ENCODE results near the gene RHBDL3.
"Not testable (repeated sequence)": the region's sequence is repeated elsewhere in the genome, so short reads cannot be mapped to it uniquely, and the experiment has no call there.

The RHBDL3 gene

DNA sequence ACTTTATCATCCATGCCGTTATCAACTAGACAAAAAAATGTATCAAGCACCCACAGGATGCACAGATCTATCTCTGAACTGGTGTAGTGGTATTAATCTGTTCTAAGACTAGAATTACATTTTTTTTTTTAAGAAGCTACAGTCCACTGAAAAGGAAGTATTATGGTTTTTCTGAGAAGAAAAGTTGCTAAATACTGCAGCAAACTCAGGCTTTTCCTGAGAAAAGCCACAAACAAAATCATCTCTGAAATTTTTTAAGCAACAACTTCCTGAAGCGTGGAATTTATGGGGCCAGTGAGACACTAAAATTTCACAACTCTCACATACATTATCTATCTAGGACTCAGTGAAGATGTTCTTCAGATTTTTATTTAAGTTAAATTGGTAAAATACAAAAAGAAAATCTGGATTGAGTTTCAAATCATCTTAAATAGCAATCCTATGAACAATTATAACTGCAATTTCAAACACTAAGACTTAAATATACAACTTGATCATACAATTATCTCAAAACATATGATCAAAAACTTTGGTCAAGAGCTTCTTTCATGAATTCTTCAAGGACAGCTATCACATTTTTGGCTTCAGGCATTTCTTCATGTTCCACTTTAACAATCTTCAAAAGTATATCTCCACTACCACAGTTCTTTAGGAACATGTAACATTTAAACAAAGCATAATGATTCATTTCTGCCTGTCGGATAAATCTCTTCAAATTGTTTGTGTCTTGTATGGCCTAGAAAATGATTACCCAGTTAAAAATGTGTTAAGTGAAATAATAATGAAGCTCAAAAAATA is 65.8 kb downstream of the RHBDL3 start:
- DNase-seq: no peak

DNA sequence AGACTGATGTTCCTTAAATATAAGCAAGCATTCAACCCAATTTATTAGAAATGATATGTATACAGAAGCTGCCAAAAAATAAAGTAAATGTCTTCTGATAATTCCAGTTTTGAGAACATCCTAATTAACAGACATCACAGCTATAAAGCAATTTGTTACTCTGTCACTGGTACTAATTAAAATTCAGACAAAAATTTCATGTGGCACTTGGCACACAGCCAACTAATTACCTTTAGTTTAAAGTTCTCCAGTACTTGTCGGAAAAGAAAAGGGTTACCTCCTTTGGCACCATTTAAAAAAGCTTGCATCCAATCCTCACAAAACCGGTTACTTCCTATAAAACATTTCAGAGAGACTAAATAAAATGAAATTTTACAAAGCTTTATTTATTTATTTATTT is 67.6 kb downstream of the RHBDL3 start:
- no peak for DNase-seq

DNA sequence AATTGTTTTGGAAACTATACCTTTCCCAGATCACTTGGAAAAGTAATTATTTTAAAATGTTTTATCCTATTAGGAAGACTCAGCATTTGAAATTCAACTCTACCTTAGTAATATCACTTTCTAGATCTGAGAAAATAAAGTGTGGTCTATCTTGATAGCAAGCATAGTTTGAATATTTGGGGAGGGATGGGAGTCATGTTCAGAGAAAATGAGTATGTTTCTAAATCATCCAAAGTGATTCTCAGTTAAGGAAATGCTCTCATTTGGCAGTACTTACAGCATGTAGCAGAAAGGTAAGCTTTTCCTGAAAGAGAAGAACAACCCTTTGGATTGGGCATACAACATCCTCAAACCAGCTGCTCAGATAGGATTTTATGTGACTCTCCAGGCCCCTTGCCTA is 69.4 kb downstream of the RHBDL3 start:
- DNase-seq: no peak

GRCh38 chr17:32335687-32336086 is 70.1 kb downstream of the RHBDL3 start:
- no peak for DNase-seq

DNA sequence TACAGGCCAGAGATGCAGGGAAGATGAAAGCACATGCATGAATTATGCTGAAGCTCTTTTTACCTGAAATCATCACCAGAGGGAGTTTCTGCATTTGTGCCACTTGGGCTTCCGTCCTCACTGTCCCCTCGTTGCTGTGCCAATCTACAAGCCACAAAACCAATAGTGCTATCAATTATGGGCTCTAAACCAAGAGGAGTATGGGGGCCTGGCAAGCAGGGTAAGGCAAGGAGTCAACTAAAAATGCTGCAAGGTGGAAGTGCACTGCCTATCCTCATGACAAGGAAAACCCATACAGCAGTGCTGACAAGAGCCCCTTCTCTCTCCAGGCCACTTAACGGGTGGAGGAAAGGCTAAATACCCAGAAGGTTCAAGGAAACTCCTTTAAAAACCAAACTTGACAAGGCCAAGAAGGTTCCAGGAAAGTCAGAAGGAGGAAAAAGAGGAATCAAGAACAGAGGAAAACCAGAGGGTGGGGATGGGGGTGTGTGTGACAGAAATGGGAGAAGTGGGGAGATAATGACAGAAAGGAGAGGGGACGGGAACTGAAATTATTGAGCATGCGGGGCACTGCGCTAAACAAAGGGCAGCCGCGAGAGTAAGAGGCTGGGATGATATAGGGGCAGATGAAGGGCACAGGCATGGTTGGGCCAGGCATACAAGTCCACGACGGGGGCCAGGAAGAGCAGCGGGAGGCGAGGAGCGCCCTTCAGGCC is 75.7 kb downstream of the RHBDL3 start:
- peak; percentile 44 for DNase-seq

DNA sequence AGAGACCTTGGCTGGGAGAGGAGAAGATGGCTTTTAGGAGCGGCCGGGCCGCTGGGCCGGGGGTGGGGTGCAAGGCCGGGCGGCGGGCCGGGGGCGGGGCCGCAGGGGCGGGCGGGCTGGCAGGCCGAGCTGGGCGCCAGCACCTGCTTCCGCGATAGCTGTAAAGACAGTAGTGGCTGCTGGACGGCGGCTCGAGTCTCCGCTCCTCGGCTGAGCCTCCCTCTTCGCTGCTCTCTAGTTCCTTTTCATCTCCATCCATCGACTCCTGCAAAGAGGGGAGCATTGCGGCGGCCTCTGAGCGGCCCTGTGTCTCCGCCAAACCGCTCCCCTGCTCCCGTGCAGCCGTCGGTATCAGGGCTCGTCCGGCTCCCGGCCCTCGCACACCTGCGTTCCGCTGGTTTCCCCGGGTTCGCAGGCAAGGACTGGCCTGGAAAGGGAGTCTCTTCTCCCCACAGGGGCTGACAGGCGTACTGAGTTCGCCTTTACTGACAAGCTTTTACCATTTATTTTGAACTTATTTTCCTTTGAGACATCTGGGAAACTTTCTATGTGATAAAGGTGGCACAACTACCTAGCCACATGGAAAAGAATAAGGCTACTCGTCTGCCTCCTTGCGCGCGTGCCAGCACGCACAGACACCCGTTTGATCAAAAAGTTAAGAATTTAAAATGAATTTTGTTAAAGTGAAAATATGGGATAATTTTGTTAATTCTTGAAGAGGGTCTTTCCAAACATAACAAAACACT is 76.4 kb downstream of the RHBDL3 start, which contains the start of gene C17orf75:
C17orf75 (minus strand) TSS at position 317 of the 746 bp plus-strand sequence; CDS start at position 283, 34 bp downstream.
- peak; percentile 86 for DNase-seq

GRCh38 chr17:32342603-32343325 is 77.1 kb downstream of the RHBDL3 start:
- DNase-seq: no peak

DNA sequence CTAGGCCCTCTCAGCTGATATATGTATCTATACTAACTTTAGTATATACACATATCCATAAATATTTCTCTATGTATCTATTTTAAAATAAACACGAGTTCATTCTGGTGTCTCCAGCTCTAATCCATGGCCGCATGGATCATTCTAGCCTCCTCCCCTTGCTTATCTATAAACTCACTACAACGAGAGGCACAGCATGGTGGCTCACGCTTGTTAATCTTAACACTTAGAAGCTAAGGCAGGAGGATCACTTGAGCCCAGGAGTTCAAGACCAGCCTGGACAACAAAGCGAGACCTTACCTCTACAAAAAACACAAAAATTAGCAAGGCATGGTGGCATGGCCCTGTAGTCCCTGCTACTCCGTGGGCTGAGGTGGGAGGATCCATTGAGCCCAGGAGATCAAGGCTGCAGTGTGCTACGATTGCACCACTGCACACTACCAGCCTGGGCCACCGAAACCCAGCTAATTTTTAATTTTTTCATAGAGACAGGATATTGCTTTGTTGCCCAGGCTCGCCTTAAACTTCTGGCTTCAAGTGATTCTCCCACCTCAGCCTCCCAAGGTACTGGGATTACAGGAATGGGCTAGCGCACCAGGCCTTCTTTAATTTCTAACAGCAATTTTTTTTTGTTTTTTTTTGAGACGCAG is 80.4 kb downstream of the RHBDL3 start:
- DNase-seq: no peak

DNA sequence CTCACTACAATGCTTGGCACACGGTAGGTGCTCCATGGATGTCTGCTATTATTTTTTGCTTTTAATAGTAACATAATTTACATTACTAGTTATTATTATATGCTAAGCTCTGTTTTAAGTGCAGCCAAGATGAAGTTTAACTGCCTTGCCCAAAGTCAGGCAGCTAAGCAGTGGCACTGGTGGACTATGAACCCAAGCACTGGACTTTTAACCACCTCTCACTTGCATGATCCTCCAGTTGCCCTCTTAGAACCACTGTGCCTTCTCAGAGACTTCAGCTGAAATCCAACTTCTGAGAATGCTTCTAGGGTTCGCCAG is 82.8 kb downstream of the RHBDL3 start:
- no peak for DNase-seq

- DNase-seq: no peak
These were observed 83.8 kb downstream of the RHBDL3 start for GRCh38 chr17:32349503-32349853.

DNA sequence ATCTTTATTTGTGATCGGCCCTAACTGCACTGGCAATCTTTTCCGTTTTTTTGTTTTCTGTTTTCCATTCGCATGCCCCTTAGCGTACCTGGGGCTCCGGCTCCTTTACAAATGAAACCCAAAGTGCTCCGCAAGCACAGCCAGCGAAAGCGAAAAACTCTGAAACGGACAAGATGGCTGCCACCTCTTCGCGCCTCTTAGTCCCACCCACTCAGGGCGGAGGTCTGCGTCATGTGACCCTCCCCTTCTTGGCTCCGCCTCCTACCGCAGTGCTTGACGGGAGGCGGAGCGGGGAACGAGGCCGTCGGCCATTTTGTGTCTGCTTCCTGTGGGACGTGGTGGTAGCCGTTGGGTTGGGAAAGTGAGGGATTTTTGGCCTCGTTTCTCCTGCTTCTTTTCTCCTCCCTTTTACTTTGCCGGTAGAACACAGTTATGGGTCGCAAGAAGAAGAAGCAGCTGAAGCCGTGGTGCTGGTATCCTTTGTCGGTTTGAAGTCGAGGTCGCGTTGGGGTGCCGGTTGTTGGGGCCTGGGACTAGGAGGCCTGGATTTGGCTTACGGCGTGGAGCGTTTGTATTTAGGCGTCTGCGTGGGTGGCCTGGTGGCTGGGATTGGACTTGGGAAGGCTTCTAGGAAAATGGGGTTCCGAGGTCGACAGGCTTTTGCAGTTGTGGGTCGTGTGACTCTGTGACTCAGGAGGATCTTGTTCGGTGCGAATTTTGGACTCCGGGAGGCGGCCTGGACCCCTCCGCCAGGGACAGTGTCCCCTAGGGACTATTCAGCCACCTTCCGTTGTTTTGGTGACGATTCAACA is 84.4 kb downstream of the RHBDL3 start, which contains the start of gene ZNF207:
ZNF207 (plus strand) TSS at position 304 of the 812 bp plus-strand sequence; CDS start at position 433, 129 bp downstream.
- DNase-seq: peak; percentile 96

DNA sequence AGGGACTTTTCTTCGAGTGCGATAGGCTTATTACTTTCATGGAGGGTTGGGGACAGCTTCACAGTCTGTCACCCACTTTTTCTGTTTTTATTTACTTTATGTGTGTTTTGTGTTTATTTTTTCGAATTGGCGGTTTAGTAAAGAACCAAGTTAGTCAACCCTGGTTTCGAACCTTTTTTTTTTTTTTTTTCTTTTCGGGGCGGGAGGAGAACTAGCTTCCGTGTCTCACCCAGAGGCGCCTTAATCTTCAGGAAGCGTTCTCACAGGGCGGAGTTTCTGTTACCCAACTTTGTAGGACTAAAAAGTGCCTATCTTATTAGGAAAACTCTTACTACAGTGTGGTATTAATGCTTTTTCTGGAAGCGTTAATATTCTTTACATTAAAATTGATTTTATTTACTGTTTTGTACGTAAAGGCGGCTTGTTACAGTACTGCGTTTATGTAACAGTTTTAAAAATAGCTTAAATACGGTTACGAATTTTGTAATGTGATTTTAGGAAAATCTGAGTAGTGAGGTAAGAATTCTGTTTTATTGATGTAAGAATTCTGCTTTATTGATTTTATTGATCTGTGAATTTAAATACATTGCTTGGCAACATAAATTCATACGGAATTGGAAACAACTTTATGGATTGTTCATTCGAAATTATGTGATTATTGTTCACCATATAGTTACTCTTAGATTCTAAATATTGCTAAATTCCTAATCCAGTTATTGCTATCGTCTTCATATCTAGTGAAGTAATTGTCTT is 85.2 kb downstream of the RHBDL3 start:
- DNase-seq: peak; percentile 43

- DNase-seq: not testable (repeated sequence)
These were observed 87.1 kb downstream of the RHBDL3 start for GRCh38 chr17:32352734-32353133.

DNA sequence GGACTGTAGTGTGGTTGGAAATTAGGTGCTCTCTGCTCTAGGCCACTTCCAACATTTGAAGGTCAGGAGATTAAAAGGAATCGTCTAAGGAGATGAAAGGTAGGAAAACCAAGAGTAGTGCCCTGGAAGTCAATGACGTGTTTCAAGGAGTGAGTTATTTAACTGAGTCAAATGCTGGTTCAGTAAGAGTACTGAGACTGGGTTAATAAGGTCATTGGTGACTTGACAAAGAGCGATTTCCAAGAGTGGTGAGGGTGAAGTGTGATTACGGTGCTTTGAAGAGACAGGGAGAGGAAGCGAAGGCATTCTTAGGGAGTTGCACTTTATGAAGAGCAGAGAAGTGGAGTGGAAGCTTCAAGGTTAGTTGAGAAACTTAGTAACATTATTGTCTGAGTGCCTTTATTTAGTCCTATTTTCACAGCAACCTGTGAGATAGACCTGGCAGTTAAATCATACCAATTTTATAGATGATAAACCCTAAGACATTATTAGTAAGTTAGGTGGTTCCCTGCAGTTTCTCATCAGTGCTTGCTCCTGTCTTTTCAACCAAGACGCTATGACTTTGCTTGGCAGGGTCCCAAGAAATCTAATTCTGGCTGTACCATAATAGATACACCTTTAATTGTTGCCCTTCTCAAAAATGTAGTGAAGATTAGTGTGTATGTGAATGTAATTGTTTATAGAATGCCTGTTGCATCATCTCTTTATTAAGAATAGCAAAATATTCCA is 90.2 kb downstream of the RHBDL3 start:
- DNase-seq: no peak

- no peak for DNase-seq
These were observed 90.7 kb downstream of the RHBDL3 start for GRCh38 chr17:32356378-32356743.

DNA sequence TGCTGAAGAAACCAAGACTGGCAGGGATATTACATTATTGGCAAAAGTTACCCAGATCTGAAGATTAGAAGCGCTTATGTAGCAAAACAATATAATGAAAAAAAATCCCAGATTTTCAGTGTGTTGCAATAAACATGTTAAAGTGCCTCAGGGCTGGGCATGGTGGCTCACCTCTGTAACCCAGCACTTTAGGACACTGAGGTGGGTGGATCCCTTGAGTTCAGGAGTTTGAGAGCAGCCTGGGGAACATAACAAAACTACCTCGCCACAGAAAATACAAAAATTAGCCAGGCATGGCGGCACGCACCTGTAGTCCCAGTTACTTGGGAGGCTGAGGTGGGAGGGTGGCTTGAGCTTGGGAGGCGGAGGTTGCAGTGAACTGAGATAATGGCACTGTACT is 91.1 kb downstream of the RHBDL3 start:
- DNase-seq: no peak

DNA sequence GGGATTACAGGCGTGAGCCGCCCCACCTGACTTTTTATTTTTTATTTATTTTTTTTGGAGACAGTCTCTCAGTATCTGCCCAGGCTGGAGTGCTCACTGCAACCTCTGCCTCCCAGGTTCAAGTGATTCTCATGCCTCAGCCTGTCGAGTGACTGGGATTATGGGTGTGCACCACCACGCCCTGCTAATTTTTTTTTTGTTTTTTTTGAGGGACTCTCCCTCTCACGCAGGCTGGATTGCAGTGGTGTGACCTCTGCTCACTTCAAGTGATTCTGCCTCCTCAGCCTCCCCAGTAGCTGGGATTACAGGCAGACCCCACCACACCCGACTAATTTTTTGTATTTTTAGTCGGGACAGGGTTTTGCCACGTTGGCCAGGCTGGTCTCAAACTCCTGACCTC is 92.0 kb downstream of the RHBDL3 start:
- DNase-seq: no peak

GRCh38 chr17:32361270-32361669 is 95.6 kb downstream of the RHBDL3 start:
- no peak for DNase-seq

DNA sequence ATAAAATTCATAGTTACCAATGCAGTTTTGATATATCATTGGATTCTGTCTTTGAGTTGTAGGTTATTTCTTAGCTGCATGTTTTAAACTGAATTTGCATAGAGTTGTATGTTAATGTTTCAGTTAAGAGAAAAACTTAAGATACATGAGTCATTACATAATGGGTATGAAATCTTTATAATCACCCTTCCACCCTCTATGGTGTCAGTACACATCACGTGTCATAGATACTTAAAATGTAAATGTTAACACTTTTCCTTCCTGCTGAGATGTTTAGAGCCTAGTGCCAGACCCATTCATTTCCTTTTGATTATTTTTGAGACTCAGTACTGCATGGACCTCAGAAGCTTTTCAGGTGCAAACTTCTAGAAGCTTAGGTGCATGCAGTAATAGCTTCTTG is 104.8 kb downstream of the RHBDL3 start:
- DNase-seq: no peak
